ENCODE measurements around the gene ARRDC5.
"Not testable (repeated sequence)": the region's sequence is repeated elsewhere in the genome, so short reads cannot be mapped to it uniquely, and the experiment has no call there.

DNA sequence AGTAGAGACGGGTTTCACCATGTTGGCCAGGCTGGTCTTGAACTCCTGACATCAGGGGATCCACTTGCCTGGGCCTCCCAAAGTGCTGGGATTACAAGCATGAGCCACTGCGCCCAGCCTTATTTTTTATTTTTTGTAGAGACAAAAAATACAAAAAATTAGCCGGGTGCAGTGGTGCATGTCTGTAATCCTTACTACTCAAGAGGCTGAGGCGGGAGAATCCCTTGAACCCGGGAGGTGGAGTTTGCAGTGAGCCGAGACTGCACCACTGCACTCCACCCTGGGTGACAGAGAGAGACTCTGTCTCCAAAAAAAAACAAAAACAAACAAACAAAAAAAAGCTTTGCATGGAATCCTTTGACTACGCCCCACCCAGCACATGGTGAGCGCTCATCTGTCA lies 49.2 kb downstream of the ARRDC5 start:
- TF ChIP-seq KLF1 (tag by site-specific recombination; IDR thresholded peaks at IDR 0.05); ZNF768 (tag by site-specific recombination; IDR thresholded peaks at IDR 0.05); KLF8 (tag by site-specific recombination; IDR thresholded peaks at IDR 0.05); CTCF (tag by site-specific recombination; IDR thresholded peaks at IDR 0.05); ZBTB7A (tag by site-specific recombination; IDR thresholded peaks at IDR 0.05; ENCODE audit: low read depth); ZBTB1 (tag by site-specific recombination; IDR thresholded peaks at IDR 0.05); ZNF629 (tag by site-specific recombination; IDR thresholded peaks at IDR 0.05); PRDM1 (tag by site-specific recombination; IDR thresholded peaks at IDR 0.05); ZNF423 (tag by site-specific recombination; IDR thresholded peaks at IDR 0.05); ZNF623 (tag by site-specific recombination; IDR thresholded peaks at IDR 0.05): not testable (repeated sequence)
- TF ChIP-seq, protein P1, sequence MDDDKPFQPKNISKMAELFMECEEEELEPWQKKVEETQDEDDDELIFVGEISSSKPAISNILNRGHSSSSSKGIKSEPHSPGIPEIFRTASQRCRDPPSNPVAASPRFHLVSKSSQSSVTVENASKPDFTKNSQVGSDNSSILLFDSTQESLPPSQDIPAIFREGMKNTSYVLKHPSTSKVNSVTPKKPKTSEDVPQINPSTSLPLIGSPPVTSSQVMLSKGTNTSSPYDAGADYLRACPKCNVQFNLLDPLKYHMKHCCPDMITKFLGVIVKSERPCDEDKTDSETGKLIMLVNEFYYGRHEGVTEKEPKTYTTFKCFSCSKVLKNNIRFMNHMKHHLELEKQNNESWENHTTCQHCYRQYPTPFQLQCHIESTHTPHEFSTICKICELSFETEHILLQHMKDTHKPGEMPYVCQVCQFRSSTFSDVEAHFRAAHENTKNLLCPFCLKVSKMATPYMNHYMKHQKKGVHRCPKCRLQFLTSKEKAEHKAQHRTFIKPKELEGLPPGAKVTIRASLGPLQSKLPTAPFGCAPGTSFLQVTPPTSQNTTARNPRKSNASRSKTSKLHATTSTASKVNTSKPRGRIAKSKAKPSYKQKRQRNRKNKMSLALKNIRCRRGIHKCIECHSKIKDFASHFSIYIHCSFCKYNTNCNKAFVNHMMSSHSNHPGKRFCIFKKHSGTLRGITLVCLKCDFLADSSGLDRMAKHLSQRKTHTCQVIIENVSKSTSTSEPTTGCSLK (tag by site-specific recombination; IDR thresholded peaks at IDR 0.05) = not testable (repeated sequence)

Measured in HEK293 (cell line).